H9 (cell line): ENCODE data around the gene TBL1X. TPM values are rescaled to one million over a fixed set of nuclear protein-coding genes. Genes with fewer than 3 reads are reported as not detected.

ENCODE experiments used
- DNase-seq: peaks from one replicate; pipeline ENCODE4 v3.0.0-alpha.2; 2017
- H2AFZ ChIP-seq: one replicate; pipeline ENCODE4 v1.6.1; 2013; ENCODE audit warnings: mild to moderate bottlenecking, low read length, control low read depth, moderate library complexity
- H2AK5ac ChIP-seq: 2 replicates; pipeline ENCODE4 v1.6.1; 2013; ENCODE audit warnings: low read length, control low read depth, mixed read lengths; ENCODE audit not compliant: insufficient read length
- H2BK120ac ChIP-seq: one replicate; pipeline ENCODE4 v1.6.1; 2013; ENCODE audit warnings: low read depth, mild to moderate bottlenecking, low read length, control low read depth, inconsistent platforms; ENCODE audit not compliant: poor library complexity, severe bottlenecking
- H2BK12ac ChIP-seq: 2 replicates; pipeline ENCODE4 v1.6.1; 2013; ENCODE audit warnings: low read length, control low read depth, mixed read lengths, low read depth; ENCODE audit not compliant: insufficient read length
- H2BK15ac ChIP-seq: 2 replicates; pipeline ENCODE4 v1.6.1; 2013; ENCODE audit warnings: low read depth, low read length, control low read depth
- H2BK20ac ChIP-seq: one replicate; pipeline ENCODE4 v1.6.1; 2013; ENCODE audit warnings: low read depth, mild to moderate bottlenecking, low read length, control low read depth, inconsistent platforms; ENCODE audit not compliant: poor library complexity, severe bottlenecking
- H2BK5ac ChIP-seq: 2 replicates; pipeline ENCODE4 v1.6.1; 2013; ENCODE audit warnings: low read length, control low read depth, mixed read lengths; ENCODE audit not compliant: insufficient read length
- H3K14ac ChIP-seq: 2 replicates; pipeline ENCODE4 v1.6.1; 2013; ENCODE audit warnings: low read length, control low read depth; ENCODE audit not compliant: insufficient read depth
- H3K18ac ChIP-seq: 2 replicates; pipeline ENCODE4 v1.6.1; 2013; ENCODE audit warnings: low read depth, mild to moderate bottlenecking, mixed read lengths, low read length, control low read depth; ENCODE audit not compliant: insufficient read length
- H3K23ac ChIP-seq: 2 replicates; pipeline ENCODE4 v1.6.1; 2013; ENCODE audit warnings: low read length, control low read depth, mixed read lengths, low read depth; ENCODE audit not compliant: insufficient read length
- H3K23me2 ChIP-seq: 2 replicates; pipeline ENCODE4 v1.6.1; 2013; ENCODE audit warnings: low read depth, mild to moderate bottlenecking, mixed read lengths, low read length, control low read depth; ENCODE audit not compliant: insufficient read length, poor library complexity, severe bottlenecking
- H3K27ac ChIP-seq: 2 replicates; pipeline ENCODE4 v1.5.1; 2013; ENCODE audit warnings: low read length, control low read depth, mixed read lengths, low read depth; ENCODE audit not compliant: insufficient read length
- H3K27me3 ChIP-seq: 2 replicates; pipeline ENCODE4 v1.6.1; 2013; ENCODE audit warnings: low read length, control low read depth, inconsistent platforms; ENCODE audit not compliant: insufficient read depth
- H3K4ac ChIP-seq: 2 replicates; pipeline ENCODE4 v1.6.1; 2013; ENCODE audit warnings: low read depth, mild to moderate bottlenecking, control low read depth, inconsistent platforms, low read length, moderate library complexity
- H3K4me1 ChIP-seq: 2 replicates; pipeline ENCODE4 v1.6.1; 2013; ENCODE audit warnings: low read length, control low read depth, inconsistent platforms; ENCODE audit not compliant: insufficient read depth
- H3K4me2 ChIP-seq: 2 replicates; pipeline ENCODE4 v1.6.1; 2013; ENCODE audit warnings: low read length, control low read depth, mixed read lengths; ENCODE audit not compliant: insufficient read length, insufficient read depth
- H3K56ac ChIP-seq: 2 replicates; pipeline ENCODE4 v1.6.1; 2013; ENCODE audit warnings: low read depth, mild to moderate bottlenecking, mixed read lengths, low read length, control low read depth; ENCODE audit not compliant: insufficient read length
- H3K79me1 ChIP-seq: 2 replicates; pipeline ENCODE4 v1.6.1; 2013; ENCODE audit warnings: low read depth, mild to moderate bottlenecking, moderate library complexity, low read length, control low read depth, inconsistent platforms; ENCODE audit not compliant: insufficient read depth, poor library complexity, severe bottlenecking
- H3K79me2 ChIP-seq: 2 replicates; pipeline ENCODE4 v1.6.1; 2013; ENCODE audit warnings: low read length, control low read depth, inconsistent platforms; ENCODE audit not compliant: insufficient read depth
- H3K9ac ChIP-seq: 2 replicates; pipeline ENCODE4 v1.6.1; 2013; ENCODE audit warnings: low read length, control low read depth, mixed read lengths; ENCODE audit not compliant: insufficient read length; ENCODE audit errors: extremely low read depth
- H3K9me3 ChIP-seq: one replicate; pipeline ENCODE4 v1.6.1; 2013; ENCODE audit warnings: low read depth, low read length, inconsistent platforms; ENCODE audit not compliant: control insufficient read depth
- H3T11ph ChIP-seq: one replicate; pipeline ENCODE4 v1.6.1; 2013; ENCODE audit warnings: mild to moderate bottlenecking, low read length, control low read depth, inconsistent platforms
- H4K20me1 ChIP-seq: one replicate; pipeline ENCODE4 v1.6.1; 2013; ENCODE audit not compliant: control insufficient read depth, insufficient read length, insufficient read depth
- H4K5ac ChIP-seq: 2 replicates; pipeline ENCODE4 v1.6.1; 2013; ENCODE audit warnings: low read depth, mild to moderate bottlenecking, mixed read lengths, low read length, control low read depth; ENCODE audit not compliant: insufficient read length
- H4K8ac ChIP-seq: replicated peaks from 2 replicates; pipeline ENCODE4 v1.6.1; 2013; ENCODE audit warnings: low read length, control low read depth, mixed read lengths, low read depth; ENCODE audit not compliant: insufficient read length
- H4K91ac ChIP-seq: 2 replicates; pipeline ENCODE4 v1.6.1; 2013; ENCODE audit warnings: low read depth, mild to moderate bottlenecking, moderate library complexity, mixed read lengths, low read length, control low read depth; ENCODE audit not compliant: insufficient read length
- H3K27ac Mint-ChIP-seq, 3 experiments: 2 replicates in 2 of 3; 3 replicates in 1 of 3; pipeline ENCODE4 v1.8.0; 2020 to 2021; ENCODE audit warnings: mixed read lengths in 3 of 3, mild to moderate bottlenecking in 1 of 3, moderate library complexity in 1 of 3
- H3K27me3 Mint-ChIP-seq: 2 replicates; pipeline ENCODE4 v1.8.0; 2021; ENCODE audit warnings: low read depth, mild to moderate bottlenecking, moderate library complexity, mixed read lengths
- H3K36me3 Mint-ChIP-seq, 3 experiments: 2 replicates in 2 of 3; 3 replicates in 1 of 3; pipeline ENCODE4 v1.8.0; 2020 to 2021; ENCODE audit warnings: low read depth in 3 of 3, mixed read lengths in 3 of 3; ENCODE audit not compliant: insufficient read depth in 1 of 3
- H3K4me1 Mint-ChIP-seq, 2 experiments: 2 replicates each; pipeline ENCODE4 v1.8.0; 2020; ENCODE audit warnings: mixed read lengths in 2 of 2
- H3K4me3 Mint-ChIP-seq, 2 experiments: 2 replicates in 1 of 2; 3 replicates in 1 of 2; pipeline ENCODE4 v1.8.0; 2020 to 2021; ENCODE audit warnings: mild to moderate bottlenecking in 2 of 2, mixed read lengths in 2 of 2, moderate library complexity in 1 of 2
- H3K9me3 Mint-ChIP-seq, 2 experiments: 2 replicates in 1 of 2; 3 replicates in 1 of 2; pipeline ENCODE4 v1.8.0; 2020; ENCODE audit warnings: mild to moderate bottlenecking in 2 of 2, mixed read lengths in 2 of 2, moderate library complexity in 1 of 2
- WGBS: extraction: QIAGEN DNeasy Blood & Tissue Kit; methylation state at CpG from one replicate; pipeline ENCODE4 v1.1.7; 2013; ENCODE audit warnings: missing lambda C conversion rate, low lambda C conversion rate, mixed read lengths; ENCODE audit not compliant: insufficient read length; ENCODE audit errors: extremely low coverage; 5-methylcytosine and 5-hydroxymethylcytosine counted together
- total RNA-seq: library from RNA; stranded (reverse); gene quantifications from 2 replicates; pipeline ENCODE4 v1.2.1, GENCODE V29; 2021
- TF ChIP-seq, protein P1 (sequence below): fragments of 200-600 bp; sonication (generic); conservative IDR thresholded peaks from 3 replicates; pipeline ENCODE4 v1.8.0; 2021; ENCODE audit warnings: antibody characterized with exemption, mild to moderate bottlenecking

The TBL1X gene
- total RNA-seq, 1 experiment from 2014 or later = 24.1 TPM

DNA sequence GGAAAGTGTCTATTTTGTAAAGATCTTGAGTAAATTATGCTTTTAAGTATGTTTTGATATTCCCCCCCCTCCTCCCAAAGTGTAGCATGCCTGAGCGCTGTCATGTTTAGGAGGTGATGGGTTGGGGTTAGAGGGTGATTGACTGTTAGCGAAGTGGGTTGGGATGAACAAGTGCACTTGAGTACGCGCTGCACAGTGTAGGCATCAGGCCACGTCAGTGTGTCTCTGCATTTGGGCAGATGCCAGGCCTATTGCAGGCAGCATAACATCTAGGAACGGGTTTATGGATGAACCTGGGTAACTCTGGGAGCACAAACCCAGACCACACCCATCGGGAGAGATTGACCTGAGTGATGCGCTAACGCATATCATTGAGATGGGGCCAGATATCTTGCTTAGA is 111.2 kb downstream of the TBL1X start:
- Histone ChIP-seq H2BK120ac (no peak overlapping the region), H3K18ac (no peak overlapping the region), H4K20me1 (no peaks in the 10 kb centered on the region), H2BK20ac (no peak overlapping the region), H3K79me2 (no peaks in the 10 kb centered on the region; the same call in 1 of the 2 replicates), H3K27me3 (no peaks in the 10 kb centered on the region), H4K5ac (no peak overlapping the region), H3K9ac (no peak overlapping the region), H3K23me2 (no peaks in the 10 kb centered on the region), H4K91ac (no peak overlapping the region), H2AFZ (no peak overlapping the region), H2BK15ac (no peak overlapping the region), H3K56ac (no peak overlapping the region), H2BK12ac (no peak overlapping the region), H4K8ac (no peak overlapping the region), H3T11ph (no peak overlapping the region), H3K4me2 (no peak overlapping the region), H3K79me1 (no peaks in the 10 kb centered on the region), H3K14ac (no peak overlapping the region), H3K4ac (no peak overlapping the region), H2AK5ac (no peak overlapping the region), H2BK5ac (no peak overlapping the region), H3K23ac (no peak overlapping the region), H3K4me1 (peaks cover 20% of the 10 kb centered on the region; the same call in 1 of the 2 replicates), H3K27ac (no peak overlapping the region), H3K9me3 (no peaks in the 10 kb centered on the region)
- no CpG with 5 or more reads among the region's 9 CpGs for WGBS
- no peak overlapping the region for H3K4me3 Mint-ChIP-seq
- no peaks in the 10 kb centered on the region for H3K27me3 Mint-ChIP-seq
- peaks cover 44 to 50% of the 10 kb centered on the region in 2 experiments for H3K4me1 Mint-ChIP-seq
- H3K27ac Mint-ChIP-seq = no peak overlapping the region
- peaks cover 2 to 50% of the 10 kb centered on the region in 2 experiments; a peak in 3 of 5 replicates for H3K9me3 Mint-ChIP-seq
- TF ChIP-seq, protein P1, sequence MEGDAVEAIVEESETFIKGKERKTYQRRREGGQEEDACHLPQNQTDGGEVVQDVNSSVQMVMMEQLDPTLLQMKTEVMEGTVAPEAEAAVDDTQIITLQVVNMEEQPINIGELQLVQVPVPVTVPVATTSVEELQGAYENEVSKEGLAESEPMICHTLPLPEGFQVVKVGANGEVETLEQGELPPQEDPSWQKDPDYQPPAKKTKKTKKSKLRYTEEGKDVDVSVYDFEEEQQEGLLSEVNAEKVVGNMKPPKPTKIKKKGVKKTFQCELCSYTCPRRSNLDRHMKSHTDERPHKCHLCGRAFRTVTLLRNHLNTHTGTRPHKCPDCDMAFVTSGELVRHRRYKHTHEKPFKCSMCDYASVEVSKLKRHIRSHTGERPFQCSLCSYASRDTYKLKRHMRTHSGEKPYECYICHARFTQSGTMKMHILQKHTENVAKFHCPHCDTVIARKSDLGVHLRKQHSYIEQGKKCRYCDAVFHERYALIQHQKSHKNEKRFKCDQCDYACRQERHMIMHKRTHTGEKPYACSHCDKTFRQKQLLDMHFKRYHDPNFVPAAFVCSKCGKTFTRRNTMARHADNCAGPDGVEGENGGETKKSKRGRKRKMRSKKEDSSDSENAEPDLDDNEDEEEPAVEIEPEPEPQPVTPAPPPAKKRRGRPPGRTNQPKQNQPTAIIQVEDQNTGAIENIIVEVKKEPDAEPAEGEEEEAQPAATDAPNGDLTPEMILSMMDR = no peak
- DNase-seq = no peak
- peaks cover 8 to 12% (median 10%) of the 10 kb centered on the region in 3 experiments for H3K36me3 Mint-ChIP-seq
